AG09309 (cell line): ENCODE measurements around the gene CCDC137.
"Not testable (repeated sequence)": the region's sequence is repeated elsewhere in the genome, so short reads cannot be mapped to it uniquely, and the experiment has no call there.

Experiments
- DNase-seq: peaks from one replicate; pipeline ENCODE4 v3.0.0-alpha.2; 2010; ENCODE audit warnings: low read depth
- H3K4me3 ChIP-seq: 2 replicates; pipeline ENCODE4 v1.5.1; 2011; ENCODE audit warnings: mild to moderate bottlenecking, low read depth, low read length, moderate library complexity; ENCODE audit not compliant: control insufficient read depth
- TF ChIP-seq, protein P1 (sequence below): IDR thresholded peaks from 2 replicates; pipeline ENCODE4 v1.5.1; 2011; ENCODE audit warnings: mild to moderate bottlenecking, low read depth, low read length, inconsistent platforms; ENCODE audit not compliant: insufficient read depth, control insufficient read depth; ENCODE audit errors: missing control alignments

CCDC137 gene

DNA sequence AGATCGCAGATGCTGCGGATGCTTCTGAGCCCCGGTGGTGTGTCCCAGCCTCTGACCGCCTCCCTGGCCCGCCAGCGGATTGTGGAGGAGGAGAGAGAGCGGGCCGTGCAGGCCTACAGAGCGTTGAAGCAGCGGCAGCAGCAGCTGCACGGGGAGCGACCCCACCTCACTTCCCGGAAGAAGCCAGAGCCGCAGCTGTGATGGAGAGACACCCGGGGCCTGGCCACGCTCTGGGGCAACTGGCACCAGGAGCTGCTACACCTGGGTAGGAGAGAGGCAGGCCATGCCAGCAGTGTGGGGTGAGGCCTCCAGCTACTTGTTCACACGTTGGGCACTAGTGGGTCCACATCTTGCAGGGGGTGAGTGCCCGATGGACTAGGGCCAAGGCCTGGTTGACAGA lies 6.0 kb downstream of the CCDC137 start:
- H3K4me3 ChIP-seq: no peak overlapping the region
- DNase-seq: no peak
- TF ChIP-seq, protein P1, sequence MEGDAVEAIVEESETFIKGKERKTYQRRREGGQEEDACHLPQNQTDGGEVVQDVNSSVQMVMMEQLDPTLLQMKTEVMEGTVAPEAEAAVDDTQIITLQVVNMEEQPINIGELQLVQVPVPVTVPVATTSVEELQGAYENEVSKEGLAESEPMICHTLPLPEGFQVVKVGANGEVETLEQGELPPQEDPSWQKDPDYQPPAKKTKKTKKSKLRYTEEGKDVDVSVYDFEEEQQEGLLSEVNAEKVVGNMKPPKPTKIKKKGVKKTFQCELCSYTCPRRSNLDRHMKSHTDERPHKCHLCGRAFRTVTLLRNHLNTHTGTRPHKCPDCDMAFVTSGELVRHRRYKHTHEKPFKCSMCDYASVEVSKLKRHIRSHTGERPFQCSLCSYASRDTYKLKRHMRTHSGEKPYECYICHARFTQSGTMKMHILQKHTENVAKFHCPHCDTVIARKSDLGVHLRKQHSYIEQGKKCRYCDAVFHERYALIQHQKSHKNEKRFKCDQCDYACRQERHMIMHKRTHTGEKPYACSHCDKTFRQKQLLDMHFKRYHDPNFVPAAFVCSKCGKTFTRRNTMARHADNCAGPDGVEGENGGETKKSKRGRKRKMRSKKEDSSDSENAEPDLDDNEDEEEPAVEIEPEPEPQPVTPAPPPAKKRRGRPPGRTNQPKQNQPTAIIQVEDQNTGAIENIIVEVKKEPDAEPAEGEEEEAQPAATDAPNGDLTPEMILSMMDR: no peak

DNA sequence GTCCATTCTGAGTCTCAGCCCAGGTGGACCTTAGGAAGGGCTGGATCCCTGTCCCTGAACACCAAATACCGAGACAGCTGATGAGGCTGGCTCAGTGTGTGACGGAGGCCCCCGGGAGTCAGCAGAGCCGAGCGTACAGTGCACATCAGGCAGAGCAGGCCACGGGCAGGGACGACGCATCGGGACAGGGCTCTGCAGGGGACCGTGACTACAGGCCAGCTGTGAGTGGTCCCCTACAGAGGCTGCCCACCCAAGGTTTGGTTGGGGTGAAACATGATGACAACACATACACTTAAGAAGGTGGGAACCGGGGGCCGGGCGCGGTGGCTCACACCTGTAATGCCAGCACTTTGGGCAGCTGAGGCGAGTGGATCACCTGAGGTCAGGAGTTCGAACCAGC lies 6.4 kb downstream of the CCDC137 start:
- no peak overlapping the region for H3K4me3 ChIP-seq
- no peak for DNase-seq
- TF ChIP-seq, protein P1: no peak

DNA sequence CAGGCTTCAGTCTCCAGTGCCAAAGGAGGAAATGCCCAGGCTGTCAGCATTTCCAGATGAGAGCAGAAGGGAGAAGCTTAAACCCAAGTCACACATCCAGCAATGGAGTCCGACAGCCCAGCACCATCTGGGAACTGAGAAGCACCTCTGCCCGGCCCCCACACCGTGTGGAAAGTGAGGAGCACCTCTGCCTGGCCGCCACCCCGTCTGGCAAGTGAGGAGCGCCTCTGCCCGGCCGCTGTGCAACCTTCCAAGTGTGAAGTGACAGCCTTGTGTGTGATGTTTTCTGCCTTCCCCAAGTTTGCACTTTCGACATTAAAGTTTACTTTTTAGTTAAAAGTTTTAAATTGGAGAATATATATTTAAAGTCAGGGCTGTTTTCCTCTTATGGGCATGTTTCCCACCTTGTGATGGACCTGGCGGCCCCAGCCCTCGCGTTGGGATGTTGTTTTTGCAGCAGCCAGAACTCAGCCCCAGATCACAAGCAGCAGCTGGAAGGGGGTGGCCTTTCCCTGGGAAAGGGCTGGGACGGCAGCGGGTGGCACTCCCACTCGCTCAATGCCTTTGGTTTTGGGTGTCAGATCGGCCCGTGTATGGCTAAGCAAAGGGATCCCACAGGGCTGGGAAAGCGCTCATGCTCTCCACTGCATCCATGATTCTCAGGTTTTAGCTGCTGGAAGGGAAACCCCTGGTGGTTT lies 7.2 kb downstream of the CCDC137 start:
- H3K4me3 ChIP-seq: no peak overlapping the region
- DNase-seq: no peak
- TF ChIP-seq, protein P1: no peak

DNA sequence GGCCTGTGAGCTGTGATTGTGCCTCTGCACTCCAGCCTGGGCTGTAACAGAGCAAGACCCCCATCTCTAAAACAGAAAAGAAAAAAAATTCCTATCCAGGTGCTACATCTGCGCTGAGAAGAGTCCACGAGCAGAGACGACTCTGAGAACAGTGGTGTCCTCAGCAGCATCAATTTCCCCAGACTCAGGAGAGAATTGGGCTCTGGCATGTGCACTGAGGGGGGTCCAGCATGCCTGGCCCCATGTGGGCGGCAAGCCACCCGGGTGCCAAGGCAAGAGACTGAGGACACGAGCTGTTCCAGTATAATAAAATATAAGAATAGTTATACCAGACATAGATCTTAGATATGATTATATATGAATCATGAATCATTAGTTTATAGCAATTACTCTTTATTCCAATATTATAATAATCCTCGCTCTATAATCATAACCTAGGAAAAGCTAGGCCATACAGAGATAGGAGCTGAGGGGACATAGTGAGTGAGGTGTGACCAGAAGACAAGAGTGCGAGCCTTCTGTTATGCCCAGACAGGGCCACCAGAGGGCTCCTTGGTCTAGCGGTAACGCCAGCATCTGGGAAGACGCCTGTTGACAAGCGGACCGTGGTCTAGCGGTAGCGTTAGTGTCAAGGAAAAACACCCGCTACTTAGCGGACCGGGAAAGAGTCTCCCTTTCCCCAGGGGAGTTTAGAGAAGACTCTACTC lies 9.1 kb downstream of the CCDC137 start:
- TF ChIP-seq, protein P1: peak; percentile 50
- not testable (repeated sequence) for DNase-seq, H3K4me3 ChIP-seq

DNA sequence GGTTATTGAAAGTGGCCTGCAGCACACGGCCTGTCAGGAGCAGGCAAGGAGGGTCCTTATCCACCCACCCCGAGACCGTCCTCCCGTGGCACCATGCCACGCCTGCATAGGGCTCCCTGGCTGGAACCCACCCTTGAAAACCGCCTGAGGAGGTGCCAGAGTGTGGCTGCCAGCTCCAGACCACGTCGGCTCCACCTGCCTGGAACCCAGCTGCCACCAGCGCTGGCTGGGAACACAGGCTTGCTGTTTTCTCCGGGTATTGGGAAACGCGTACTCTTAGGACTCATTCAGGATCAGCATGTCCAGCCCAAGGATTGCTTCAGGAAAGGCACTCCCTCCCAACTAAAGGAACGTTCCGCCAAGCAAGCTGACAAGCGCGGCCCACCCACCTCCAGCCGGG lies 10.4 kb downstream of the CCDC137 start:
- H3K4me3 ChIP-seq: no peak overlapping the region
- TF ChIP-seq, protein P1: no peak
- DNase-seq: no peak

DNA sequence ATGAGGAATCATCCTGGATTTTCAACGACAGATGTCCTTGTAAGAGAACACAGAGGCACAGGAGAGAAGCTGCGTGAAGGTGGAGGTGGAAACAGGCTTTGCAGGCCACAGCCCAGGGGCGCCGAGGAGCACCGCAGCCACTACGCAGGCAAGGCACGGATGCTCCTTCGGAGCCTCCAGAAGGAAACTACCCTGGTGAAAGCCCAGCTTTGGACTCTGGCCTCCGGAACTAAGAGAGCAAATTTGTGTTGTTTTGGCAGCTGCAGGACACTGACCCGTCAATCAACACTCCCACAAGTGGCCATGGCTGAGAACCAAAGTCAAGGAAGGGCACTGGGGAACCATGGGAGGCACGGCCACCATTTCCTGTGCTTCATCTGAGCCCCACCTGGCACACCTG lies 13.6 kb downstream of the CCDC137 start:
- DNase-seq: no peak
- H3K4me3 ChIP-seq: no peak overlapping the region
- TF ChIP-seq, protein P1: no peak
